Measurements from ENCODE around the gene SLC35E3.

- TF ChIP-seq EZH2 (IDR thresholded peaks at IDR 0.05; ENCODE audit: insufficient read depth, low read length) (no peak), CTCF (IDR thresholded peaks at IDR 0.05; ENCODE audit: insufficient read depth, low read depth, low read length) (no peak)
These were observed 27.6 kb downstream of the SLC35E3 start for GRCh38 chr12:68773582-68773981.
